ENCODE data around the gene PSD.
"Not testable (repeated sequence)": the region's sequence is repeated elsewhere in the genome, so short reads cannot be mapped to it uniquely, and the experiment has no call there.

The PSD gene

DNA sequence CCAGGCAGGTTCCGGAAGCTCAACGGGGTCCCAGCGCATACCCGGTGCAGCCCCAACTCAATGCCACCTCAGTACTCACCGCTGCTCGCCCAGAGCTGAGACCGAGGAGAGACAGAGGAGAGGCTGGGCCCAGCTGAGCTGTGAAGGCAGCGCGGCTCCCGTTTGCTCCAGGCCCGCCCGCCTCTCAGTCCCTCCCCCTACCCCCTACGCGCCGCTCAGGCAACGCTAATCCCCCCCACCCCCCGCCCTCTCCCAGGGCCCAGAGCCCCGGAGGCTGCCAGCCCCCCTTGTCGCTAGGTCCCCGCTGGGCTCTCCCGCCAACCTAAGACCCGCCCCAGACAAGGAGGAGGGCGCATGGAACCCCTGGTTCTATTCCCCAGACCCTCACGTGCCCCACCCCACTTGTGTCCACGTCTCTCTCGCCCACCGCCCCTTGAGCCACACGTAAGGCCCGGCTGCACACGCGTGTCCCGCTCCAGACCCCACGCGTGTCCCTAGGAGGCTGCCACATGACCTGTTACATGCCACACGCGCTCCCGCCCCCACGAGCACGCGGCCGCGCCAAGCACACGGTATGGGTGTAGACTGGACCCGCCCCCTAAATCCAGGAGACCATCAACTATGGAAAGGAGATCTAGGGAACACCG, at the start of gene PSD:
TSS of gene PSD (minus strand) at position 164 of the 647 bp plus-strand sequence. CDS start 1,747 bp downstream, outside the sequence.
- in situ Hi-C loops (cut with MboI; ENCODE audit: low pct_unique_long_range_greater_than_20kb, low sequenced_read_pairs) = no loop called here
- DNase-seq = no peak

DNA sequence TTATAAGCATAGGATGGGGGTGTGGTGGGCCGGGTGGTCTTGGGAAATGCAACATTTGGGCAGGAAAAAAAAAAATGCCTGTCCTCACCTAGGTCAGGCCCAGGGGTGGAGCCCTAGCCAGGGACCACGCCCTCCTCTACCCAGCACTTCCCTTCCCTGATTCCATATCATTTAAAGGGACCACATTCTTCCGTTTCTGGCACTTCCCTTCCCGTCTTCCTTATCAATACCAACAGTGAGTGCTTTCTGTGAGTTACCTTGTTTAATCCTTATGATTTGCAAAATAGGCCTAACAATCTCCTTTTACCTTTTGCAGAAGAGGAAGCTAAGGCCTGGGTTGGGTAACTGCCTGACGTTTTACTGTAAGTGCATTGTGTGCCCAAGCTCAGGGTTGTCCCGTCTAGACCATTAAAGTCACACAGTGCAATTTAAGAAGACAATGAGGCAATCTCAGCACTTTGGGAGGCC, 49.4 kb upstream of the PSD start:
- in situ Hi-C loops (cut with MboI; ENCODE audit: low pct_unique_long_range_greater_than_20kb, low sequenced_read_pairs) = no loop called here
- peak; percentile 60 for DNase-seq

DNA sequence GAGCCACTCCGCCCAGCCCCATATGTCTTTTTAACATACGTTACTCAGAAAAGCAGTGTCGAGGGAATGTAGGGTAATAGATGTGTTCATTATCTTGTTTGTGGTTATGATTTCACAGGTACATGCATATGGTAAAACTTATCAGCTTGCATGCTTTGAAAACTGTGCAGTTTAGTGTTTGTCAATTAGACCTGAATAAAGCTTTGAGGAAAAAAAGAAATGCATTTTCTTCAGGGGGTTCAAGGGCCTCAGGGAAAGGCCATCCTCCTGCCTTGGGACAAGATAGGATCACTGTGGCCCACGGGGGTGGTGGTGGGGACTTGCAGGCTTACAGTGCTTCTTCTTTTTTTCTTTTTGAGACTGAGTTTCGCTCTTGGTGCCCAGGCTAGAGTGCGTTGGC, 48.7 kb upstream of the PSD start:
- DNase-seq = no peak
- in situ Hi-C loops (cut with MboI; ENCODE audit: low pct_unique_long_range_greater_than_20kb, low sequenced_read_pairs) = no loop called here

DNA sequence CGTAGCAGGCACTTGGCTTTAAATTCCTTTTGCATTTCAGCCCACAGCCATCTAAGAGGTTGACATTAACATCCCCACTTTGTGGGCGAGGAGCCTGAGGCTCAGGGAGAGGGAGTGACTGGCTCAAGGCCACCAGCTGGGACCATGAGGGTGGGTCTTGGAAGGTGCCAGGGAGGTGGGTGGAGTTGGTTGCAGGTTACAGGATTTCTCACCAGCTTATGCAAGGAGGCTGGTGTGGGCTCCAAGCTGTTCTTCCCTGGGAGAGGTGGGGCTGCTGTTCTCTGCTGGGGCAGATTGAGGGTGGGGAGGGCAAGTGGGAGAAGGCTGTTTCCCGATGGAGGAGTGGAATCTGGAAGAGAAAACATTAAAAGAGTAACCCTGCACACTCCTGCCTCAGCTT, 46.9 kb upstream of the PSD start:
- DNase-seq = no peak
- in situ Hi-C loops (cut with MboI; ENCODE audit: low pct_unique_long_range_greater_than_20kb, low sequenced_read_pairs) = no loop called here

DNA sequence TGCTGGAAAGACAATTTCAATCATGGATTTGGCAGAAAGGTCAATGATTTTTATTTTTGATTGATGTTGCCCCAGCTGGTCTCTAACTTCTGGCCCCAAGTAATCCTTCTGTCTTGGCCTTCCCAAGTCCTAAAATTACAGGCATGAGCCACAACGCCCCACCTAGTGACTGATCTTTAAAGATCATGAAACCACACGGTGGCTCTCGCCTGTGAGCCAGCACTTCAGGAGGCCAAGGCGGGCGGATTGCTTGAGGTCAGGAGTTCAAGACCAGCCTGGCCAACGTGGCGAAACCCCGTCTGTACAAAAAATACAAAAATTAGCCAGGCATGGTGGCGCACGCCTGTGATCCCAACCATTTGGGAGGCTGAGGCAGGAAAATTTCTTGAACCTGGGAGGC, 45.4 kb upstream of the PSD start:
- in situ Hi-C loops (cut with MboI; ENCODE audit: low pct_unique_long_range_greater_than_20kb, low sequenced_read_pairs) = no loop called here

DNA sequence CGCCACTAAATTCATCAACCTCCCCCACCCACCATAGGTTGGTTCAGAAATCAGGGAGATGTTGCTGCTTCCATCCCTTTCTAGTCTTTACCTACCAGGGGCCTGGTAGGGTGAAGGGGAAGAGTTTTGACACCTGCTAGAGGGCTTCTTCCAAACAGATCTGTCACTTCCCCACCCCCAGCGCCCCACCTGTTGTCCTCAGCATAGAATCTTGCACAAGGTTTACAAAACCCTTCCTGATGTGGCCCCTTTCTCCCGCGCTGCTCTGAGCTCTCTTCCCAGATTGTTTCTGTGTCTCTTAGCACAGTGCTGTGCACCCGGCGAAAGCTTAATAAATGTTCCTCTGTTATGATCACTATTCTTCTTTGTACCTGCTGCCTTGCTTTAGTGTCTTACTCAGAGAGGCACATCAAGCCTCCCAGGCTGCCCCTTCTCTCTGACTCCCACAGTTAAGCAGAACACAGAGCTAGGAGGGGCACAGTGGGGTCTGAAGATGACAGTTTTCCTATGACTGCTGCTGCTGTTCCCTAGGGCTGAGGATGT, 44.0 kb upstream of the PSD start:
- in situ Hi-C loops (cut with MboI; ENCODE audit: low pct_unique_long_range_greater_than_20kb, low sequenced_read_pairs) = no loop called here
- no peak for DNase-seq

More for the DNA sequence above, 45.4 kb upstream of the PSD start:
- no peak for DNase-seq

DNA sequence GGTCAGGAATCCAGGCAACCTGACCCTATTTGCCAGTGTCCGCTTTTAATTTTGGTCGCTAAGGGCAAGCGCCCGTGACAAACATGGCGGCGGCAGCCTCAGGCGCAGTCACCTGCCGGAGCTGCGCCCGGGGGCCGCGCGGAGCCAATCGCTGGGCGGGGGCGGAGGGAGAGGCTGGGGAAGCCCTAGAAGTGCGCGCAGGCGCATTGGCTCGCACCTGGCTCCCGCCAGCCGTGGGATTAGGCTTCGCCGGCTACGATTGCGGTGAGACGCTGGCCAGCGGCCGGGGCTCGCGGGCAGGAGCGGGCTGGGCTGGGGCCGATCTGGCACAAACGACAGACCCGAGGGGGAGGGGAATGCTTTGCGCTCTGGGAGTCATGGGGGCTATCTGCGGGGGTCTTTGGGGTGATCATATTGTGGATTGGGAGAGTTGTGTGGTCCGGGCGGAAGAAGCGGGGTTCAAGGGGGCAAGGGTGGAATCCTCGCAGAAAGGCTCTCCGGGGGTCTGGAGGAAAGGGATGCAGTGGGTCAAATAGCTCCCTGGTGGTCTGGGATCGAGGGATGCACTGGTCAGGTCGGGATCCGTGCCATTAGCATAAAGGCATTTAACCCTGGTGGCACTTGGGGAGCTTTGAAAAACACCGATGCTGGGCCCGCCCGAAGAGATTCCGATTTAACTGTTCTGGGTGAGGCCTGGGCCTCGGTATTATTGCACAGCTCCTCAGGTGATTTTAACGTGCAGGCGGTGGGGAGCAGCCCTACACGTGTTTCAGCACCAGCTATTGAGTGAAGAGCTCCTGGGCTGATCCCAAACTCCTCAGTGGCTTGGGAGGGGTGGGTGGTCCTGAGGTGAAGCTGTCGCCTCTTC, 42.8 kb upstream of the PSD start:
- in situ Hi-C loops (cut with MboI; ENCODE audit: low pct_unique_long_range_greater_than_20kb, low sequenced_read_pairs) = no loop called here
- peak; percentile 84 for DNase-seq

DNA sequence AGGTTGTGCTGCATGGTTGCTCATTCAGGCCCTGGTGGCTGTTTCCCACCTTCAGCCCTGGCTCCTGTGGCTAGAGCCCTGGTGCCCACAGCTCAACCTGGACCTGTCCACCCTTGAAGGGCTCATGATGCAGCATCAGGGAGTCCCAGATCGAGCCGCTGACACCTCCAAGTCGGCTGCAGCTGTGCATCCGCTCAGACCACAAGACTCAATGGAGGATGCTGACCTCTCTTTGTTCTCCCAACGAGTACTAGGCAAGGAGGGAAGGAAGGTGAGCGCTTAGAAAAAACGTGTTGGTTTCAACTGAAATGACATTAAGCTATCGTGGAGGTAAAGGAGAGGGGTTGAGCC, 42.2 kb upstream of the PSD start:
- in situ Hi-C loops (cut with MboI; ENCODE audit: low pct_unique_long_range_greater_than_20kb, low sequenced_read_pairs) = no loop called here
- DNase-seq = no peak

DNA sequence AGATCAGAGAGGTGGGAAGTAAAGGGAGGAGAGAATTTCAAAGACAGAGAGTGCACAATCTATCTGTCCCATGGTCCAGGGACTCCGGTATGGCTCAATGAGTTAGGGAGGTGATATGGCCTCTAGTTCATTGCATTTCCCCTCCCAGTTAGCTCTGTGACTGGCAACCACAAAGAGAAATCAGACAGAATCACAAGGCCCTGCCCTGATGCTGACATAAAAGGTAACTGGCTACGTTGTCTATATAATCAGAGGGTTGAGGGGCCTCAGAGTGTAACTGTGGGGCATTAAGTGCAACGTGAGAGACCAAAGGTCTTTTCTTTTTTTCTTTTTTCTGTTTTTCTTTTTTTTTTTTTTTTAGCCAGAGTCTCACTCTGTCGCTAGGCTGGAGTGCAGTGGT, 40.1 kb upstream of the PSD start:
- in situ Hi-C loops (cut with MboI; ENCODE audit: low pct_unique_long_range_greater_than_20kb, low sequenced_read_pairs) = no loop called here
- DNase-seq = no peak

DNA sequence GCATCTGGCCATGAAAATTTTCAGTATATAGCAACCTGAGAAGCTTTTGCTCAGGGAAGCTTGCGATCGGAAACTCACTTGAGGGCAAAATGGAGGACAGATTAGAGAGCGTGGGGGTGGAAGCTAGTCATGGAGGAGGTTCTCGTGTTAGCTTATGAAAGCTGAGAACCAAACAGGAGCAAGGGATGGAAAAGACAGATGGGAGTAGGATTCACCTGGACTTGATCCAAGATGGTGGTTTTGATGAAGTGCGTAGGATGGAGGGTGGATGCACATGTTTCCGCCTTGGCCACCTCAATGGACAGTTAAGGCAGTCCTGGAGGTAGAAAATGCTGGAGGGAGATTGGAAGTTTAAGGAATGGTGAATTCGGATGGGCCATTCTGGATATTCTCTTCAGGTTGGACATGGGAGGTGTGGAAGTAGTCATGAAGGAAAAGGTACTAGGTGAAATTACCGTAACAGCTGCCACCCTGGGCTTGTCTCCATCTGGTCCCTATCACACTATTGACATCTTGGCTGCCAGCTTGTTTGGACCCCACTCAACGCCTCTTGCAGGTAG, 39.1 kb upstream of the PSD start:
- in situ Hi-C loops (cut with MboI; ENCODE audit: low pct_unique_long_range_greater_than_20kb, low sequenced_read_pairs) = no loop called here
- DNase-seq = no peak

DNA sequence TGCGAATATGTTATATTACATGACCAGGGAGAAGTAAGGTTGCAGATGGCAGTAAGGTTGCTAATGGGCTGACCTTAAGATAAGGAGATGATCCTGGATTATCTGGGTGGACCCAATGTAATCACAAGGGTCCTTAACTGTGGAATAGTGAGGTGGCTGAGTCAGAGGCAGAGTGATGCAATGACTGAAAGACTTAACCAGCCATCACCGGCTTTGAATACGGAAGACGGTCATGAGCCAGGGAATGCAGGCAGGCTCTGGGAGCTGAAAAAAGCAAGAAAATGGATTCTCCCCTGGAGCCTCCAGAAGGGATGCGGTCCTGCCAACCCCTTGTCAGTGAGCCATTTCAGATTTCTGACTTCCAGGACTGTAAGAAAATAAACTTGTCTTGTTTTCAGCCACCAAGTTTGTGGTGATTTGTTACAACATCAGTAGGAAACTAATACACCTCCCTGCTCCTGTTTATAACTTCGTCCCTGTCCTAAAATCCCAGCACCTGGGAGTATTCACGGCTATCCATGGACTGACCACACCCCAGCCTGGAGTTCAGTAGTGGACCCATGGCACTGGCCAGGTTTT, 37.4 kb upstream of the PSD start:
- in situ Hi-C loops (cut with MboI; ENCODE audit: low pct_unique_long_range_greater_than_20kb, low sequenced_read_pairs) = no loop called here
- DNase-seq = no peak

DNA sequence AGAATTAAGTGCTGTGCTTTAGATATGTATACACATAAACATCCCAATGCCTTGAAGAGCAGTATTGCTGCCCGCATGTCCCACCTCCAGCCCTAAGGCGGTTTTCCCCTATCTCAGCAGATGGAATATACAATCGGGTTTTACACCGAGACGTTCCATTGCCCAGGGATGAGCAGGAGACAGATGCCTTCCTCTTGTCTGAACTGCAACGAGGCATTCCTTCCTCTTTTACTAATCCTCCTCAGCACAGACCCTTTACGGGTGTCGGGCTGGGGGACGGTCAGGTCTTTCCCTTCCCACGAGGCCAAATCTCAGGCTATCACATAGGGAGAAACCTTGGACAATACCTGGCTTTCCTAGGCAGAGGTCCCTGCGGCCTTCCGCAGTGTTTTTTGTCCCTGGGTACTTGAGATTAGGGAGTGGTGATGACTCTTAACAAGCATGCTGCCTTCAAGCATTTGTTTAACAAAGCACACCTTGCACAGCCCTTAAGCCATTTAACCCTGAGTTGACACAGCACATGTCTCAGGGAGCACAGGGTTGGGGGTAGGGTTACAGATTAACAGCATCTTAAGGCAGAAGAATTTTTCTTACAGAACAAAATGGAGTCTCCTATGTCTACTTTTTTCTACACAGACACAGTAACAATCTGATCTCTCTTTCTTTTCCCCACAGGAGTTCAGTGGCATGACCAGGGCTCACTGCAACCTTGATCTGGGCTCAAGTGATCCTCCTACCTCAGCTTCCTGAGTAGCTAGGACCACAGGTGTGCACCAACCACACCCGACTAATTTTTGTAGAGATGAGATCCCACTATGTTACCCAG, 36.3 kb upstream of the PSD start:
- DNase-seq; in situ Hi-C loops (cut with MboI; ENCODE audit: low pct_unique_long_range_greater_than_20kb, low sequenced_read_pairs): not testable (repeated sequence)

DNA sequence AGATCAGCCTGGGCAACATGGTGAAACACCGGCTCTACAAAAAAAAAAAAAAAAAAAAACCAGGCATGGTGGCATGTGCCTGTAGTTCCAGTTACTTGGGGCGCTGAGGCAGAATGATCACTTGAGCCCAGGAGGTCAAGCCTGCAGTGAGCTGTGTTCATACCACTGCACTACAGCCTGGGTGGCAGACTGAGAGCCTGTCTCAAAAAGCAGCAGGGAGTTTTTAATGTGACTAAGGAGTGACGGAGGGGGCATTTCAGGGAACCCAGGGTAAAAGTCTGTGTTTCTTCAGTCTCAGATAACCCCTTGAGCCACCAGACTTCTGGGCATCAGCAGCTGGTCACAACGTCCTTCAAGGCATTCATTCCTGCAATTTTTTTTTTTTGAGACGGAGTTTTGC, 34.9 kb upstream of the PSD start:
- in situ Hi-C loops (cut with MboI; ENCODE audit: low pct_unique_long_range_greater_than_20kb, low sequenced_read_pairs) = no loop called here
- DNase-seq = no peak

DNA sequence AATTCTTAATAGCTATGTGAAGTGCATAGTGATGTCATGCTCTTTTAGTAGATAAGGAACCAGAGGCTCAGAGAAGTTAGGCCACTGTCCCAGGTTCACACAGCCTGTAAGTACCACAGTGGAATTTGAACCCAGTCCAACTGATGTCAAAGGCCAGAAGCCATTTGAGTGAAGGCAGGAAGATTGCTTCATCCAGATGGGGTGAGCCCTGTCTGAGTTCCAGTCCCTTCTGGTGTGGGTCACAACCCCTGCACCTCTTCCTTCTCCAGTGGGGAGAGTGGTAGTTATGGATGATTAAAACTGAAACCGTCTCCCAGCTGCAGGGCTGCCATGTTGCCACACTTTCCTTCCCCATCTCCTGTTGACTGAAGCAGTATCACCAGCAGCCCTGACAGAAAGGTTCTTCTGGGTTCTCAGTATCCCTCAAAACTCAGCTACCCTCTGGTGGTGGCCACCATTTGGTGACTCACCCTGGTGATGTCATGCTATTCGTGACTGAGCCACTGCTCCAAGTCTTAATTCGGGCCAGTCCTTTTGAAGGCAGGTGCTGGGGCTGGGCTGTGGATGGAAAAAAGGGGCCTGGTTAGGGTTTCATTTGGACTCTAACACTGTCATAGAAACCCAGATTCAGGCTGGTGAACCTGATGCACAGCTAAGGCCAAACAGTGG, 34.2 kb upstream of the PSD start:
- in situ Hi-C loops (cut with MboI; ENCODE audit: low pct_unique_long_range_greater_than_20kb, low sequenced_read_pairs) = no loop called here
- DNase-seq = no peak

DNA sequence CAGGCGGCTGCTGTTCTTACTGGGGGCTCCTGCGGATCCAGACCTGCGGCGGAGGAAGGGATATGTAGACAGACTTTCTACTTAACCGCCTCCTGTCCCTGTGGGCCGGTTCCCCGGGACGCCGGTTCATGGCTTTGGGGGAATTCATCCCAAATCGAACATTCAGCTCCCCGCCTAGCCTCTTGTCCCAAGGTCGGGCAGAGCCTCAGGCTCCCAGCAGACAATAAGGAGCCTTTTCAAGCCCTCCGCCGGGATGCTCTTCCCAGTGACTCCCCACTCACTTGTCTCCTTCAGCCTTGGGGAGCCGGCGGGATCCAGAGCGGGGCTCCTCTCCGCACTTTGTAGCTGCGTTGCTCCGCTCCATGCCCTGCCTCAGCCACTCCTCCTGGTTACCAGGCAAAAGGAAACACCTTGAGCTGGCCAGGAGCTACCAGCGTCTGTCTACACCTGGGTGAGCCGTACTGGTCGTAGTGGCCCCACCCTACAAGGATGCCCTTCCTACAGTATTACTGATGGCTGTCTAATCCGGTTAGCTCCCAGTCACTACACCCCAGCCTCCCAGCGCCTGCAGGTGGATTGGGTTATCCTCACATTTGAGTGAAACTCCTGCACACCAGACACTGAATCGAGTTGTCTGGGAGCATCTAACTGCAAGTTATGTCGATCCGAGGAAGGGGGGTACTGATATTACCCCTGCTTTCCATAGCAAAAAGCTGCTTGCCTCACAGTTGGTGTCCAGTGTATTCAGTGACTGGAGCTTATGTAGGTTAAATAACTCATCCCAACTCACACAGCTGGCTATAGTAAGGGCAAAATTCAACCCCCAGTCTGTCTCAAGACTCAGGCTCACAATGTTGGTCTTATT, 32.8 kb upstream of the PSD start, which contains the start of gene C10orf95:
TSS of gene C10orf95 (minus strand) at position 439 of the 865 bp plus-strand sequence. CDS start 450 bp downstream, outside the sequence.
- in situ Hi-C loops (cut with MboI; ENCODE audit: low pct_unique_long_range_greater_than_20kb, low sequenced_read_pairs) = no loop called here
- no peak for DNase-seq

DNA sequence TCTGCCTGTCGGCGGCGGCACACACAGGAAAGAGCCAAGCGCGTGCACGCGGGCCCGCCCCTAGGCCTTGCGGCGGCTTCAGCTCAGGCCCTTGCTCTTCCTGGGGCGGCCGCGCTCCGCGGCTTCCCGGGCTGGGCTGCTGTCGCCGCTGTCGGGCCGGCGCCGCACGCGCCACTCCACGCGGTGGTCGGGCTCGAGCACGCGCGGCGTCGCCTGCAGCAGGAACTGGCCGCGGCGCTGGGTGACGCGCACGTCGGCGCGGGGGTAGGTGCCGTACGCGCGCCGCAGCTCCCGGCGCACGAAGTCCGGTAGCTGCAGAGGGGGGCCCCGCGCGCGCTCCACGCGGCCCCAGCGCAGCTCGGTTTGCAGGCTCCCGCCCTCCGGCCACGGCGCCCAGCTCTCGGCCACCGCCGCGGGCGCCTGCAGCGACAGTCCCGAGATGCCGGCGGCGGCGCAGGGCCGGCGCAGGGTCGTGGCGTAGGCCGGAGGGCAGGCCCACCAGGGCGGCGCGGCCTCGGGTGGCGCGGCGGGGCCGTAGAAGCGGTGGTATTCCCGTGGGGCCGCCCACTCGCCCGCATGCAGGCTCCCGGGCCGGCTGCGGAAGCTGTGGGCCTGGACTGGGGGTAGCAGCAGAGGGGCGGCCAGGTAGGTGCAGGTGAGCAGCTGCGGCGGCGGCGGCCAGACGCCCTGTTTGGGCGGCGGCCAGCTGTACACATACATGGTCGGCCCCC, 32.0 kb upstream of the PSD start:
- in situ Hi-C loops (cut with MboI; ENCODE audit: low pct_unique_long_range_greater_than_20kb, low sequenced_read_pairs) = no loop called here
- DNase-seq = peak; percentile 87

DNA sequence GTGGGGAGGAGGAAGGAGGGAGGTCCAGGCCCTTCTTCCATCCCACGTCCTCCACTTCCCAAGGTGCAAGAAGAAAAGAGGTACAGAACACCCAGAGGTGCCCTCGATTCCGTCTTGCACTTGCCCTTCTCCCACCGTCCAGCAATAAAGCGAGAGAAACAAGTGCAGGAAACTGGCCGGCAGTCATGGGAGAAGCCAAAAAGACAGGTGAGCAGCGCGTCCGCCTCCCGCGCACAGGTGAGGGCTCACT, 31.5 kb upstream of the PSD start:
- in situ Hi-C loops (cut with MboI; ENCODE audit: low pct_unique_long_range_greater_than_20kb, low sequenced_read_pairs) = no loop called here
- DNase-seq = no peak

Measured in KBM-7 (cell line).